KMS-11 (cell line): ENCODE measurements around the gene ANTXRL.
A peak's percentile ranks its signal among the peaks of the same experiment; 100 is the strongest.
"Not testable (repeated sequence)": the region's sequence is repeated elsewhere in the genome, so short reads cannot be mapped to it uniquely, and the experiment has no call there.

Source experiments
- H2AFZ ChIP-seq: fragments of 200-600 bp; sonication (generic); 2 replicates; pipeline ENCODE4 v1.6.1; 2016; ENCODE audit warnings: antibody characterized with exemption, mixed run types, low read depth
- H3K27ac ChIP-seq: fragments of 200-600 bp; sonication (generic); 2 replicates; pipeline ENCODE4 v1.6.1; 2016; ENCODE audit warnings: mild to moderate bottlenecking, mixed run types
- H3K27me3 ChIP-seq: fragments of 200-600 bp; sonication (generic); 2 replicates; pipeline ENCODE4 v1.6.1; 2017; ENCODE audit warnings: mild to moderate bottlenecking, low read depth, mixed run types, moderate library complexity; ENCODE audit not compliant: insufficient read depth
- H3K36me3 ChIP-seq: fragments of 200-600 bp; sonication (generic); 2 replicates; pipeline ENCODE4 v1.6.1; 2017; ENCODE audit warnings: mild to moderate bottlenecking, mixed run types; ENCODE audit not compliant: insufficient read depth
- H3K4me1 ChIP-seq: fragments of 200-600 bp; sonication (generic); 2 replicates; pipeline ENCODE4 v1.6.1; 2016; ENCODE audit warnings: mild to moderate bottlenecking, low read depth, mixed run types; ENCODE audit not compliant: poor library complexity, severe bottlenecking
- H3K4me2 ChIP-seq: fragments of 200-600 bp; sonication (generic); 2 replicates; pipeline ENCODE4 v1.7.0; 2016; ENCODE audit warnings: mild to moderate bottlenecking, mixed run types
- H3K4me3 ChIP-seq: fragments of 200-600 bp; sonication (generic); IDR thresholded peaks from 2 replicates; pipeline ENCODE4 v1.6.1; 2017; ENCODE audit warnings: low read depth, low read length, mixed read lengths; ENCODE audit not compliant: insufficient read depth
- H3K79me2 ChIP-seq: fragments of 200-600 bp; sonication (generic); 2 replicates; pipeline ENCODE4 v1.6.1; 2016; ENCODE audit warnings: low read depth, mixed run types; ENCODE audit not compliant: insufficient read depth
- H3K9ac ChIP-seq: fragments of 200-600 bp; sonication (generic); 2 replicates; pipeline ENCODE4 v1.6.1; 2016; ENCODE audit warnings: mild to moderate bottlenecking, mixed run types
- H4K20me1 ChIP-seq: fragments of 200-600 bp; sonication (generic); 2 replicates; pipeline ENCODE4 v1.6.1; 2016; ENCODE audit warnings: mild to moderate bottlenecking, mixed run types; ENCODE audit not compliant: insufficient read depth
- CTCF ChIP-seq: fragments of 200-600 bp; sonication (generic); conservative IDR thresholded peaks from 2 replicates; pipeline ENCODE4 v1.6.1; 2017; ENCODE audit warnings: low read depth, mild to moderate bottlenecking, antibody characterized with exemption, low read length, moderate library complexity, mixed read lengths

ANTXRL gene

GRCh38 chr10:46277840-46278239, 9.0 kb upstream of the ANTXRL start:
- H3K27me3 ChIP-seq, result no peaks in the 10 kb centered on the region
- TF ChIP-seq CTCF, result no peak
- H3K4me1 ChIP-seq, result no peaks in the 10 kb centered on the region
- H2AFZ ChIP-seq, result no peak overlapping the region
- no peak overlapping the region for H3K9ac ChIP-seq
- H3K36me3 ChIP-seq, result no peaks in the 10 kb centered on the region
- no peaks in the 10 kb centered on the region for H3K79me2 ChIP-seq
- no peak overlapping the region for H3K4me3 ChIP-seq
- H3K27ac ChIP-seq, result no peak overlapping the region
- no peaks in the 10 kb centered on the region for H4K20me1 ChIP-seq
- H3K4me2 ChIP-seq, result no peak overlapping the region

DNA sequence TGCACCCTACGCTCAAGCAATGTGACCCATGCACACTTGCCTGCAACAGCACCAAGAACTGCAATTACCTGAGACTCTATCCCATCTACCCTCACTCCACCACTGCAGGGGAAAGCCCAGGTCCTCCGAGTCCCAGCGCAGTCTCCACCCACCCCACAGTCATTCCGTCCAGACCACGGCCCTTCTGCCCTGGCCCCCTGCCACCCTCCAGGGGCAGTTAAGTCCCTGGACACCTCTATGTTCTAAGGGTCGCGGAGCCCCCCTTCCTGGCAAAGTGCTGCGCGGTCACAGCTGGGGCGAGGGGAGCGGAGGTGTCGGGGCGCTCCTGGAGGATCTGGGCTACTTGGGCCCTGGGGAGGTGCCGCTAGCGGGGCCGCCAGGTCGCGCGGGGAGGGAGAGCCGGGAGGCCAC, 4.4 kb upstream of the ANTXRL start:
- H2AFZ ChIP-seq, H3K4me3 ChIP-seq, H3K79me2 ChIP-seq, H3K36me3 ChIP-seq, H3K27me3 ChIP-seq, H4K20me1 ChIP-seq, H3K4me2 ChIP-seq, H3K27ac ChIP-seq, H3K9ac ChIP-seq: not testable (repeated sequence)
- H3K4me1 ChIP-seq, result peaks cover 23% of the 10 kb centered on the region

- Histone ChIP-seq H3K4me3 (no peak overlapping the region), H3K9ac (no peak overlapping the region; the same call in 1 of the 2 replicates), H2AFZ (peak overlapping the region; percentile 88), H4K20me1 (no peaks in the 10 kb centered on the region), H3K4me2 (peak overlapping the region; percentile 57), H3K27ac (no peak overlapping the region), H3K79me2 (no peaks in the 10 kb centered on the region), H3K27me3 (no peaks in the 10 kb centered on the region), H3K4me1 (peaks cover 23% of the 10 kb centered on the region), H3K36me3 (no peaks in the 10 kb centered on the region)
- no peak for TF ChIP-seq CTCF
Observed at GRCh38 chr10:46282842-46283574, 3.8 kb upstream of the ANTXRL start.

- Histone ChIP-seq H2AFZ (peak overlapping the region; percentile 88), H3K79me2 (no peaks in the 10 kb centered on the region), H3K27me3 (no peaks in the 10 kb centered on the region), H3K4me2 (peak overlapping the region; percentile 57), H3K27ac (no peak overlapping the region), H3K9ac (no peak overlapping the region), H3K36me3 (no peaks in the 10 kb centered on the region), H4K20me1 (no peaks in the 10 kb centered on the region), H3K4me3 (no peak overlapping the region), H3K4me1 (peaks cover 23% of the 10 kb centered on the region)
- no peak for TF ChIP-seq CTCF
Observed at GRCh38 chr10:46283580-46284285, 3.1 kb upstream of the ANTXRL start.
